ENCODE results near the gene PSD2.

GRCh38 chr5:139820130-139820529, 24.5 kb downstream of the PSD2 start:
- TF ChIP-seq POLR2A (IDR thresholded peaks at IDR 0.05; ENCODE audit: low read length) (no peak), GATA1 (IDR thresholded peaks at IDR 0.05; ENCODE audit: low read depth, low read length) (no peak)

Data from erythroblast (primary cell).